SK-N-SH treated with all-trans-retinoic acid at 6 μM for 48 hours (cell line): ENCODE measurements around the gene CCL22.

Experiments used
- ATAC-seq: fragments of 200-7000 bp; cut with Tn5 transposase; 3 replicates; pipeline ENCODE4 v1.9.1; 2020; ENCODE audit warnings: mild to moderate bottlenecking, moderate library complexity
- ARNTL ChIP-seq: fragments of 450-650 bp; formaldehyde crosslinking; IDR thresholded peaks from 2 replicates; pipeline ENCODE4 v1.5.0; 2020; ENCODE audit warnings: low read depth, mild to moderate bottlenecking, moderate library complexity, borderline replicate concordance
- BACH2 ChIP-seq: fragments of 250-450 bp; sonication (Bioruptor Pico); IDR thresholded peaks from 2 replicates; pipeline ENCODE4 v1.9.0; 2021; ENCODE audit warnings: mild to moderate bottlenecking, borderline replicate concordance
- CSDC2 ChIP-seq: fragments of 250-450 bp; sonication (Bioruptor Pico); IDR thresholded peaks from 2 replicates; pipeline ENCODE4 v1.5.0; 2020; ENCODE audit warnings: mild to moderate bottlenecking, moderate library complexity
- ESRRG ChIP-seq: fragments of 250-450 bp; sonication (Bioruptor Pico); IDR thresholded peaks from 2 replicates; pipeline ENCODE4 v1.6.1; 2021; ENCODE audit warnings: mild to moderate bottlenecking
- GLIS3 ChIP-seq: fragments of 250-450 bp; sonication (Bioruptor Pico); IDR thresholded peaks from 2 replicates; pipeline ENCODE4 v1.5.0; 2020; ENCODE audit warnings: mild to moderate bottlenecking, moderate library complexity
- ISL1 ChIP-seq: fragments of 250-450 bp; sonication (Bioruptor Pico); IDR thresholded peaks from 2 replicates; pipeline ENCODE4 v2.1.2; 2022; ENCODE audit warnings: mild to moderate bottlenecking, moderate library complexity
- OSR1 ChIP-seq: fragments of 250-450 bp; sonication (Bioruptor Pico); IDR thresholded peaks from 2 replicates; pipeline ENCODE4 v1.8.0; 2022; ENCODE audit warnings: moderate library complexity, mild to moderate bottlenecking, inconsistent platforms
- RARB ChIP-seq: fragments of 250-450 bp; sonication (Bioruptor Pico); IDR thresholded peaks from 2 replicates; pipeline ENCODE4 v1.8.0; 2021; ENCODE audit warnings: mild to moderate bottlenecking, moderate library complexity
- SNAI2 ChIP-seq: fragments of 250-450 bp; sonication (Bioruptor Pico); IDR thresholded peaks from 2 replicates; pipeline ENCODE4 v1.5.0; 2020; ENCODE audit warnings: mild to moderate bottlenecking, moderate library complexity
- TCF4 ChIP-seq: fragments of 250-450 bp; sonication (Bioruptor Pico); IDR thresholded peaks from 2 replicates; pipeline ENCODE4 v1.8.0; 2021; ENCODE audit warnings: mild to moderate bottlenecking, moderate library complexity, borderline replicate concordance
- TOX ChIP-seq: fragments of 250-450 bp; sonication (Bioruptor Pico); IDR thresholded peaks from 2 replicates; pipeline ENCODE4 v1.8.0; 2021; ENCODE audit warnings: mild to moderate bottlenecking, moderate library complexity, borderline replicate concordance
- ZC3H10 ChIP-seq: fragments of 250-450 bp; sonication (Bioruptor Pico); IDR thresholded peaks from 2 replicates; pipeline ENCODE4 v1.5.1; 2021; ENCODE audit warnings: mild to moderate bottlenecking, moderate library complexity
- ZFP3 ChIP-seq: fragments of 250-450 bp; sonication (Bioruptor Pico); IDR thresholded peaks from 2 replicates; pipeline ENCODE4 v1.5.0; 2020; ENCODE audit warnings: mild to moderate bottlenecking, moderate library complexity
- ZFP30 ChIP-seq: fragments of 450-650 bp; formaldehyde crosslinking; IDR thresholded peaks from 2 replicates; pipeline ENCODE4 v1.5.0; 2022; ENCODE audit warnings: mild to moderate bottlenecking, moderate library complexity
- ZNF565 ChIP-seq: fragments of 450-650 bp; formaldehyde crosslinking; conservative IDR thresholded peaks from 2 replicates; pipeline ENCODE4 v1.5.0; 2020; ENCODE audit warnings: low read depth, mild to moderate bottlenecking, moderate library complexity
- ZNF70 ChIP-seq: fragments of 450-650 bp; formaldehyde crosslinking; IDR thresholded peaks from 2 replicates; pipeline ENCODE4 v1.5.0; 2020; ENCODE audit warnings: mild to moderate bottlenecking, moderate library complexity
- ZNF8 ChIP-seq: fragments of 450-650 bp; formaldehyde crosslinking; IDR thresholded peaks from 2 replicates; pipeline ENCODE4 v1.5.0; 2020; ENCODE audit warnings: mild to moderate bottlenecking, moderate library complexity
- TF ChIP-seq, protein P1 (sequence below): fragments of 250-450 bp; sonication (Bioruptor Pico); IDR thresholded peaks from 2 replicates; pipeline ENCODE4 v1.5.1; 2021; ENCODE audit warnings: mild to moderate bottlenecking, moderate library complexity
- TF ChIP-seq, protein P2 (sequence below): fragments of 250-450 bp; sonication (Bioruptor Pico); IDR thresholded peaks from 2 replicates; pipeline ENCODE4 v1.5.0; 2020; ENCODE audit warnings: mild to moderate bottlenecking, moderate library complexity
- TF ChIP-seq, protein P3 (sequence below): fragments of 250-450 bp; sonication (Bioruptor Pico); IDR thresholded peaks from 2 replicates; pipeline ENCODE4 v1.8.0; 2020; ENCODE audit warnings: mild to moderate bottlenecking, moderate library complexity, borderline replicate concordance
- TF ChIP-seq, protein P4 (sequence below): fragments of 250-450 bp; sonication (Bioruptor Pico); IDR thresholded peaks from 2 replicates; pipeline ENCODE4 v1.8.0; 2021; ENCODE audit warnings: low read depth, mild to moderate bottlenecking, moderate library complexity, borderline replicate concordance

The CCL22 gene

DNA sequence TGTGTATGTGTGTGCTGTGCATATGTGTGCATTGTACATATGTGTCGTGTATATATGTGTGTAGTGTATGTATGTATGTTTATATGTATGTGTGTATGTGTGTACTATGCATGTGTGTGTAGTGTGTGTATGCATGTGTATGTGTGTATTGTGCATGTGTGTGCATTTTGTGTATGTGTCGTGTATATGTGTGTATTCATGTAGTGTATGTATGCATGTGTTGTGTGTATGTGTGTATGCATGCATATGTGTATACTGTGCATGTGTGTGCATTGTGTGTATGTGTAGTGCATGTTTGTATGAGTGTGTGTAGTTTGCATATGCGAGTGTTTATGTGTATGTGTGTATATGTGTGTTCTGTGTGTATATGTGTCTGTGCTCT, 30.5 kb downstream of the CCL22 start:
- ATAC-seq: no peak
- no peak for TF ChIP-seq GLIS3 (CRISPR knock-in tag)
- TF ChIP-seq, protein P1, sequence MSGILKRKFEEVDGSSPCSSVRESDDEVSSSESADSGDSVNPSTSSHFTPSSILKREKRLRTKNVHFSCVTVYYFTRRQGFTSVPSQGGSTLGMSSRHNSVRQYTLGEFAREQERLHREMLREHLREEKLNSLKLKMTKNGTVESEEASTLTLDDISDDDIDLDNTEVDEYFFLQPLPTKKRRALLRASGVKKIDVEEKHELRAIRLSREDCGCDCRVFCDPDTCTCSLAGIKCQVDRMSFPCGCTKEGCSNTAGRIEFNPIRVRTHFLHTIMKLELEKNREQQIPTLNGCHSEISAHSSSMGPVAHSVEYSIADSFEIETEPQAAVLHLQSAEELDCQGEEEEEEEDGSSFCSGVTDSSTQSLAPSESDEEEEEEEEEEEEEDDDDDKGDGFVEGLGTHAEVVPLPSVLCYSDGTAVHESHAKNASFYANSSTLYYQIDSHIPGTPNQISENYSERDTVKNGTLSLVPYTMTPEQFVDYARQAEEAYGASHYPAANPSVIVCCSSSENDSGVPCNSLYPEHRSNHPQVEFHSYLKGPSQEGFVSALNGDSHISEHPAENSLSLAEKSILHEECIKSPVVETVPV (CRISPR knock-in tag): no peak
- TF ChIP-seq TCF4 (CRISPR knock-in tag): no peak
- no peak for TF ChIP-seq ARNTL (CRISPR knock-in tag)
- TF ChIP-seq OSR1 (CRISPR knock-in tag): no peak
- no peak for TF ChIP-seq RARB (CRISPR knock-in tag)
- no peak for TF ChIP-seq BACH2
- TF ChIP-seq, protein P2, sequence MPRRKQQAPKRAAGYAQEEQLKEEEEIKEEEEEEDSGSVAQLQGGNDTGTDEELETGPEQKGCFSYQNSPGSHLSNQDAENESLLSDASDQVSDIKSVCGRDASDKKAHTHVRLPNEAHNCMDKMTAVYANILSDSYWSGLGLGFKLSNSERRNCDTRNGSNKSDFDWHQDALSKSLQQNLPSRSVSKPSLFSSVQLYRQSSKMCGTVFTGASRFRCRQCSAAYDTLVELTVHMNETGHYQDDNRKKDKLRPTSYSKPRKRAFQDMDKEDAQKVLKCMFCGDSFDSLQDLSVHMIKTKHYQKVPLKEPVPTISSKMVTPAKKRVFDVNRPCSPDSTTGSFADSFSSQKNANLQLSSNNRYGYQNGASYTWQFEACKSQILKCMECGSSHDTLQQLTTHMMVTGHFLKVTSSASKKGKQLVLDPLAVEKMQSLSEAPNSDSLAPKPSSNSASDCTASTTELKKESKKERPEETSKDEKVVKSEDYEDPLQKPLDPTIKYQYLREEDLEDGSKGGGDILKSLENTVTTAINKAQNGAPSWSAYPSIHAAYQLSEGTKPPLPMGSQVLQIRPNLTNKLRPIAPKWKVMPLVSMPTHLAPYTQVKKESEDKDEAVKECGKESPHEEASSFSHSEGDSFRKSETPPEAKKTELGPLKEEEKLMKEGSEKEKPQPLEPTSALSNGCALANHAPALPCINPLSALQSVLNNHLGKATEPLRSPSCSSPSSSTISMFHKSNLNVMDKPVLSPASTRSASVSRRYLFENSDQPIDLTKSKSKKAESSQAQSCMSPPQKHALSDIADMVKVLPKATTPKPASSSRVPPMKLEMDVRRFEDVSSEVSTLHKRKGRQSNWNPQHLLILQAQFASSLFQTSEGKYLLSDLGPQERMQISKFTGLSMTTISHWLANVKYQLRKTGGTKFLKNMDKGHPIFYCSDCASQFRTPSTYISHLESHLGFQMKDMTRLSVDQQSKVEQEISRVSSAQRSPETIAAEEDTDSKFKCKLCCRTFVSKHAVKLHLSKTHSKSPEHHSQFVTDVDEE (CRISPR knock-in tag): no peak
- TF ChIP-seq SNAI2 (CRISPR knock-in tag): no peak
- TF ChIP-seq ZFP30: no peak
- no peak for TF ChIP-seq CSDC2 (CRISPR knock-in tag)
- TF ChIP-seq, protein P3, sequence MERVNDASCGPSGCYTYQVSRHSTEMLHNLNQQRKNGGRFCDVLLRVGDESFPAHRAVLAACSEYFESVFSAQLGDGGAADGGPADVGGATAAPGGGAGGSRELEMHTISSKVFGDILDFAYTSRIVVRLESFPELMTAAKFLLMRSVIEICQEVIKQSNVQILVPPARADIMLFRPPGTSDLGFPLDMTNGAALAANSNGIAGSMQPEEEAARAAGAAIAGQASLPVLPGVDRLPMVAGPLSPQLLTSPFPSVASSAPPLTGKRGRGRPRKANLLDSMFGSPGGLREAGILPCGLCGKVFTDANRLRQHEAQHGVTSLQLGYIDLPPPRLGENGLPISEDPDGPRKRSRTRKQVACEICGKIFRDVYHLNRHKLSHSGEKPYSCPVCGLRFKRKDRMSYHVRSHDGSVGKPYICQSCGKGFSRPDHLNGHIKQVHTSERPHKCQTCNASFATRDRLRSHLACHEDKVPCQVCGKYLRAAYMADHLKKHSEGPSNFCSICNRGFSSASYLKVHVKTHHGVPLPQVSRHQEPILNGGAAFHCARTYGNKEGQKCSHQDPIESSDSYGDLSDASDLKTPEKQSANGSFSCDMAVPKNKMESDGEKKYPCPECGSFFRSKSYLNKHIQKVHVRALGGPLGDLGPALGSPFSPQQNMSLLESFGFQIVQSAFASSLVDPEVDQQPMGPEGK (CRISPR knock-in tag): no peak

DNA sequence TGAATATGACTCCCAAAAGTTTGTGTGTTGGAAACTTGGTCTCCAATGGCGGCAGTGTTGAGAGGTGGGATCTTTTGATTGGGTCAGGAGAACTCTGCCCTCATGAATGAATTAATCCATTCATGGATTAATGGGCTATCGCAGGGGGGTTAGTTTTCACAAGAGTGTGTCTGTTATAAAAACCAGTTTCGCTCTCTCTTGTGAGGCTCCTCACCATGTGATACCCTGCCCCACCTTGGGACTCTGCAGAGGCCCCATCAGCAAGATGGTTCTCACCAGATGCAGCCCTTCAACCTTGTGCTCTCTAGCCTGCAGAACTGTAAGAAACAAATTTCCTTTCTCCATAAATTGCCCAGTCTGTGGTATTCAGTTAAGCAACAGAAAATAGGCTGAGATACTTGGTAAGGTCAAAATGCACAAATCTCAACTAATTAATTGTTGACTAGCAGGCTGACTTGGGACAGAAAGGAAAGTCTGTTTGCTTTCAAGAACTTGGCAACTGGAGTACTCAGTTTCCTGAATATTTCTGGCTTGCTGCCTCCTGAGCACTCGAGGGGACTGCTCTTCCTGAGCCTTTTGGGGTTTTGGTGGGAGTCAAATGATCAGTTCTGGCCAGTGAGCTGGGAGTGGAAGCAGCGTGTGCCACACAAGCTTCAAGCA, 32.2 kb downstream of the CCL22 start:
- TF ChIP-seq ISL1 (CRISPR knock-in tag) (no peak), ARNTL (CRISPR knock-in tag) (no peak), GLIS3 (CRISPR knock-in tag) (no peak), ZNF565 (CRISPR knock-in tag) (no peak), BACH2 (no peak), ZFP3 (CRISPR knock-in tag) (no peak), TOX (CRISPR knock-in tag) (no peak), ZC3H10 (CRISPR knock-in tag) (no peak), ZNF8 (CRISPR knock-in tag) (no peak), TCF4 (CRISPR knock-in tag) (no peak)
- TF ChIP-seq, protein P1 (CRISPR knock-in tag): no peak
- ATAC-seq: no peak

DNA sequence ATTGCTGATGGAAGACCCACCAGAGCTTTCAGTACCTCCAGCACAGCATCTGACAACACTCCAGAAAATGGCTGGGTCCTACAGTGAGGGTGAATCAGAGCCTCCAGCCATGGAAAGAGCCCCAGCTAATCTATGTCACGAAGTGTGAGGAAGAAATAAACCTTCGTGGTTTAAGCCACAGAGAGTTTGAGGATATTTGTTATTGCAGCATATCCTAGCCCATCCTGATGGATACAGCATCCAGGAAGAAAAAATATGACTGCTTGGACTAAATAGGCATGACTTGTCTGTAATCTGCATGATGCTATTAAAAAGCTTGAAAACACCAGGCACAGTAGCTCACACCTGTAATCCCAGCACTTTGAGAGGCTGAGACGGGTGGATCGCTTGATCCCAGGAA, 32.7 kb downstream of the CCL22 start:
- no peak for ATAC-seq
- TF ChIP-seq ZFP3 (CRISPR knock-in tag) (no peak), RARB (CRISPR knock-in tag) (no peak), SNAI2 (CRISPR knock-in tag) (no peak), ARNTL (CRISPR knock-in tag) (no peak), TOX (CRISPR knock-in tag) (no peak), ISL1 (CRISPR knock-in tag) (no peak), BACH2 (no peak), ZFP30 (no peak), GLIS3 (CRISPR knock-in tag) (no peak), ZC3H10 (CRISPR knock-in tag) (no peak), ZNF70 (CRISPR knock-in tag) (no peak), ZNF8 (CRISPR knock-in tag) (no peak), TCF4 (CRISPR knock-in tag) (no peak), ZNF565 (CRISPR knock-in tag) (no peak), ESRRG (CRISPR knock-in tag) (no peak)
- TF ChIP-seq, protein P4, sequence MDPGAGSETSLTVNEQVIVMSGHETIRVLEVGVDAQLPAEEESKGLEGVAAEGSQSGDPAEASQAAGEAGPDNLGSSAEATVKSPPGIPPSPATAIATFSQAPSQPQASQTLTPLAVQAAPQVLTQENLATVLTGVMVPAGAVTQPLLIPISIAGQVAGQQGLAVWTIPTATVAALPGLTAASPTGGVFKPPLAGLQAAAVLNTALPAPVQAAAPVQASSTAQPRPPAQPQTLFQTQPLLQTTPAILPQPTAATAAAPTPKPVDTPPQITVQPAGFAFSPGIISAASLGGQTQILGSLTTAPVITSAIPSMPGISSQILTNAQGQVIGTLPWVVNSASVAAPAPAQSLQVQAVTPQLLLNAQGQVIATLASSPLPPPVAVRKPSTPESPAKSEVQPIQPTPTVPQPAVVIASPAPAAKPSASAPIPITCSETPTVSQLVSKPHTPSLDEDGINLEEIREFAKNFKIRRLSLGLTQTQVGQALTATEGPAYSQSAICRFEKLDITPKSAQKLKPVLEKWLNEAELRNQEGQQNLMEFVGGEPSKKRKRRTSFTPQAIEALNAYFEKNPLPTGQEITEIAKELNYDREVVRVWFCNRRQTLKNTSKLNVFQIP (CRISPR knock-in tag): no peak
- TF ChIP-seq, protein P3 (CRISPR knock-in tag): no peak
- TF ChIP-seq, protein P1 (CRISPR knock-in tag): no peak
